Left lung (tissue), 10 donors: ENCODE measurements around the gene FGA. TPM values are rescaled to one million over a fixed set of nuclear protein-coding genes. Genes with fewer than 3 reads are reported as not detected.
A peak's percentile ranks its signal among the peaks of the same experiment; 100 is the strongest.

ENCODE experiments used
- ATAC-seq: fragments of 200-7000 bp; cut with Tn5 transposase; one replicate; pipeline ENCODE4 v1.9.1; 2020; ENCODE audit warnings: moderate library complexity
- DNase-seq, 4 donors: peaks; one replicate each; pipeline ENCODE4 v3.0.0-alpha.2; 2013 to 2020
- H3K27ac ChIP-seq, 2 donors: fragments of 200-600 bp; sonication (generic) in 1 of 2; one replicate each; pipeline versions ENCODE4 v1.5.0 to v1.8.0; 2020 to 2021
- H3K27me3 ChIP-seq, 2 donors: fragments of 200-600 bp; sonication (generic) in 1 of 2; one replicate each; pipeline versions ENCODE4 v1.5.0 to v1.8.0; 2020 to 2021
- H3K36me3 ChIP-seq, 2 donors: fragments of 200-600 bp; sonication (generic) in 1 of 2; one replicate each; pipeline versions ENCODE4 v1.5.0 to v1.8.0; 2020 to 2021
- H3K4me1 ChIP-seq, 2 donors: fragments of 200-600 bp; one replicate each; pipeline ENCODE4 v1.8.0; 2021
- H3K4me3 ChIP-seq, 2 donors: fragments of 200-600 bp; sonication (generic) in 1 of 2; one replicate each; pipeline versions ENCODE4 v1.5.0 to v1.8.0; 2020 to 2021; ENCODE audit warnings: mild to moderate bottlenecking in 1 of 2
- H3K9me3 ChIP-seq, 2 donors: fragments of 200-600 bp; sonication (generic) in 1 of 2; one replicate each; pipeline versions ENCODE4 v1.5.0 to v1.8.0; 2020 to 2021
- intact Hi-C, 2 donors: fragments of 100-400 bp; cut with DNase I; formaldehyde crosslinking; loops; one replicate each; pipeline versions ENCODE4 v1.11.2 to v1.14.2; 2022
- polyA plus RNA-seq, 6 donors: library from polyadenylated mRNA; unstranded; fragments of 120-200 nt; gene quantifications; one replicate each; pipeline ENCODE4 v1.2.1, GENCODE V29; 2013; ENCODE audit not compliant: insufficient read length in 6 of 6
- total RNA-seq, 2 donors: library from RNA; stranded (reverse); fragmentation: NEBNext Ultra II Directional; extraction: Animal tissue kit (Norgen Biotek cat#: 25700); gene quantifications; one replicate each; pipeline ENCODE4 v1.2.1, GENCODE V29; 2021
- TF ChIP-seq, protein P1 (sequence below), 2 donors: fragments of 200-600 bp; sonication (generic) in 1 of 2; IDR thresholded peaks; one replicate each; pipeline versions ENCODE4 v1.5.0 to v1.8.0; 2021; ENCODE audit warnings: antibody characterized with exemption in 2 of 2
- donor health status: DM: no; HTN: yes; CAD: no.
- donor health status: DM: no; HTN: no; CAD: no.

The FGA gene
- total and polyA plus RNA-seq, 8 donors: 1.3 to 75.6 (median 3.1) TPM; not detected in 4

GRCh38 chr4:154615211-154615610 is 24.7 kb upstream of the FGA start:
- no peaks in the 10 kb centered on the region for H3K36me3 ChIP-seq
- H3K27me3 ChIP-seq: no peaks in the 10 kb centered on the region
- no peak for ATAC-seq
- H3K9me3 ChIP-seq: no peaks in the 10 kb centered on the region
- no peak overlapping the region for H3K27ac ChIP-seq
- intact Hi-C loops: no loop called here
- H3K4me1 ChIP-seq: peaks cover 0 to 4% of the 10 kb centered on the region in 2 donors
- TF ChIP-seq, protein P1, sequence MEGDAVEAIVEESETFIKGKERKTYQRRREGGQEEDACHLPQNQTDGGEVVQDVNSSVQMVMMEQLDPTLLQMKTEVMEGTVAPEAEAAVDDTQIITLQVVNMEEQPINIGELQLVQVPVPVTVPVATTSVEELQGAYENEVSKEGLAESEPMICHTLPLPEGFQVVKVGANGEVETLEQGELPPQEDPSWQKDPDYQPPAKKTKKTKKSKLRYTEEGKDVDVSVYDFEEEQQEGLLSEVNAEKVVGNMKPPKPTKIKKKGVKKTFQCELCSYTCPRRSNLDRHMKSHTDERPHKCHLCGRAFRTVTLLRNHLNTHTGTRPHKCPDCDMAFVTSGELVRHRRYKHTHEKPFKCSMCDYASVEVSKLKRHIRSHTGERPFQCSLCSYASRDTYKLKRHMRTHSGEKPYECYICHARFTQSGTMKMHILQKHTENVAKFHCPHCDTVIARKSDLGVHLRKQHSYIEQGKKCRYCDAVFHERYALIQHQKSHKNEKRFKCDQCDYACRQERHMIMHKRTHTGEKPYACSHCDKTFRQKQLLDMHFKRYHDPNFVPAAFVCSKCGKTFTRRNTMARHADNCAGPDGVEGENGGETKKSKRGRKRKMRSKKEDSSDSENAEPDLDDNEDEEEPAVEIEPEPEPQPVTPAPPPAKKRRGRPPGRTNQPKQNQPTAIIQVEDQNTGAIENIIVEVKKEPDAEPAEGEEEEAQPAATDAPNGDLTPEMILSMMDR (IDR thresholded peaks at IDR 0.05): no peak
- no peak for DNase-seq
- no peak overlapping the region for H3K4me3 ChIP-seq

GRCh38 chr4:154614306-154614705 is 23.8 kb upstream of the FGA start:
- intact Hi-C loops: no loop called here
- H3K36me3 ChIP-seq: no peaks in the 10 kb centered on the region
- TF ChIP-seq, protein P1 (IDR thresholded peaks at IDR 0.05): no peak
- H3K27me3 ChIP-seq: no peaks in the 10 kb centered on the region
- H3K4me1 ChIP-seq: peaks cover 0 to 4% of the 10 kb centered on the region in 2 donors
- DNase-seq (no peak), ATAC-seq (no peak)
- no peak overlapping the region for H3K4me3 ChIP-seq
- no peak overlapping the region for H3K27ac ChIP-seq
- no peaks in the 10 kb centered on the region for H3K9me3 ChIP-seq

DNA sequence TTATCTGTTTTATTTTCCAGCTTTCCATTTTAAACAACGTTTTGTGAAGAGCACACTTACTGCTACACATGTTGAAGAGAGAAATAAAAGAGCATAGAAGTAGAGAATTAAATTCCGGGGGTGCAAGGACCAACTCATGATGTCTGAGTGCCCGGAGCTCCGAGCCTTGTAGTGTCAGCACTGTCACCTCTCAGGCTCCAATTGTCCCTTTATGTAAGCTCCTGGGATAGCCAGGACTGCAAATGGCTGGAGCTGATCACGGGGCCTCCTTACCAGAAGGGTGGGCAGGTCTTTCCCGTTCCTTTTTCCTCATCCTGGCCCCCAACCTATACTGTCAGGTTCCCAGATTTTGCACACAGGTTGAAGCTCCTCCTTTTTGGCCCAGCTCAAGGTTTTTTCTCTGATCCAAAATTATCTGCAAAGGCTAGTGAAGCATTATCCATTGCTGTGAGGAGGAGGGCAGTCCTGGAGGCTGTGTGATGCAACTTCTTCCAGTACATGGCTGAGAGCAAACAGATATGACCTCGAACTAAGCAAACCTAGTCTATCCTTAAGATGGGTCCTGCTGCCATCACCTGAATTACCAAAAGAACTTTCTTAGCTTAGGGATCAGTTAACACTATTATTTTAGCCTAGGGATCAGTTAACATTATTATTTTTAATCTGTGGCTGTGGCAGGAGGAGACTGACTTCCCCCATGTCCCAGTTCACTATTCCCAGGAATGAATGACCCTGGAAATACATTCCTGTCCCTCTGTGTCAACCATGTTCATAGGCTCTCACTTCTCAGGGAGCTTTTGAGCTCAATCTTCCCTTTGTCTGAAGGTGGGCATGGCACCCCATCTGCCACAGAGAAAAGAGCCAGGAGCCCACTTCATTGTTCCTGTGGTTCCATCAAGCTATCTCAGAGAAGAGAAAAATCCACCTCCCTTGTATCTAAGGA is 22.2 kb upstream of the FGA start, which contains the start of gene FGG:
Gene FGG, minus strand, starts transcription at position 185 of the 943 bp plus-strand sequence. Its CDS starts 47 bp downstream, at position 138.
- Histone ChIP-seq H3K4me3 (peak within 1 kb of the TSS in 1 of 2 donors; percentile 14), H3K9me3 (no peaks in the 10 kb centered on the region), H3K27me3 (no peaks in the 10 kb centered on the region), H3K27ac (no peak within 1 kb of the TSS), H3K36me3 (no peaks in the 10 kb centered on the region), H3K4me1 (peaks cover 0 to 4% of the 10 kb centered on the region in 2 donors)
- intact Hi-C loops: no loop called here
- TF ChIP-seq, protein P1 (IDR thresholded peaks at IDR 0.05): no peak
- DNase-seq (no peak), ATAC-seq (peak; percentile 43)

- Histone ChIP-seq H3K27ac (no peak overlapping the region), H3K4me3 (peak overlapping the region in 1 of 2 donors; percentile 14), H3K27me3 (no peaks in the 10 kb centered on the region), H3K4me1 (peaks cover 0 to 4% of the 10 kb centered on the region in 2 donors), H3K9me3 (no peaks in the 10 kb centered on the region), H3K36me3 (no peaks in the 10 kb centered on the region)
- intact Hi-C loops: no loop called here
- no peak for ATAC-seq
- DNase-seq: no peak
- TF ChIP-seq, protein P1 (IDR thresholded peaks at IDR 0.05): no peak
Measured at GRCh38 chr4:154611833-154612232, 21.3 kb upstream of the FGA start.

DNA sequence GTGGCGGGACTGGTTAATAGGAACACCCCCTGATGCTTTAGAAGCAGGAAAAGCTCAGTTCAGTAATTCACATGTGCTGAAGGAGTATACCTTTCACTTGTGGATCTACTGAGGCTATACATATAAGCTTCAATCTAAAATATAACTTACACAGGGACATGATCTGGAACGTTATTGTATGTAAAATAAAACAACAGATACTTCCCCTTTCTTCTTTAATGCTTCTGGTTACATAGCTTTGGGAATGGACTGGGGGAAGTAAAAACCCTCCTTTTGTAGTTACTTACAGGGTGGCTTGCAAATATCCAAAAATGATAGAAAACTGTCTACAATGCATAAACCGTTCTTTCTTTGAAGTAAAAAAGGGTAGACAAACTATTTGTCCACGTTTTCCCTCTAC is 20.0 kb upstream of the FGA start:
- no peaks in the 10 kb centered on the region for H3K36me3 ChIP-seq
- TF ChIP-seq, protein P1 (IDR thresholded peaks at IDR 0.05): no peak
- DNase-seq: no peak
- intact Hi-C loops: no loop called here
- peak overlapping the region in 1 of 2 donors; percentile 14 for H3K4me3 ChIP-seq
- no peak overlapping the region for H3K27ac ChIP-seq
- no peaks in the 10 kb centered on the region for H3K27me3 ChIP-seq
- no peak for ATAC-seq
- no peaks in the 10 kb centered on the region for H3K4me1 ChIP-seq
- H3K9me3 ChIP-seq: no peaks in the 10 kb centered on the region
